ENCODE measurements around the gene BMPR2. TPM values are rescaled to one million over a fixed set of nuclear protein-coding genes. Genes with fewer than 3 reads are reported as not detected.

BMPR2 gene
- total and polyA plus RNA-seq, 2 of the 8 experiments (the other 6 are each of a cell fraction or from before 2014, with no cell fraction given), result 5.5 to 19.8 TPM

- Histone ChIP-seq H3K23me2 (ENCODE audit: low read depth, low read length) (no peaks in the 10 kb centered on the region), H3K79me1 (ENCODE audit: low read depth, low read length) (no peaks in the 10 kb centered on the region), H4K20me1 (replicated peaks in 1 of 2; ENCODE audit: control insufficient read depth in 1 of 2, insufficient read depth in 2 of 2, low read length in 2 of 2) (no peaks in the 10 kb centered on the region), H3K9me3 (ENCODE audit: insufficient read depth in 2 of 2, low read depth in 1 of 2, low read length in 1 of 2) (no peaks in the 10 kb centered on the region), H3K36me3 (ENCODE audit: control insufficient read depth in 2 of 4, insufficient read depth in 4 of 4, low read length in 3 of 4) (peaks cover 0 to 5% (median 1%) of the 10 kb centered on the region in 4 experiments; a peak in 2 of 8 replicates), H4K5ac (ENCODE audit: insufficient read length, low read depth, low read length) (no peak overlapping the region), H2BK12ac (ENCODE audit: low read depth, low read length) (no peak overlapping the region), H2BK15ac (ENCODE audit: low read length) (no peak overlapping the region), H3K79me2 (ENCODE audit: control insufficient read depth in 1 of 2, insufficient read depth in 2 of 2, low read length in 2 of 2) (no peaks in the 10 kb centered on the region), H4K91ac (replicated peaks; ENCODE audit: insufficient read length, low read length) (no peak overlapping the region), H3K4ac (replicated peaks; ENCODE audit: insufficient read length, low read depth, low read length) (no peak overlapping the region), H2AK5ac (ENCODE audit: low read depth, low read length) (no peak overlapping the region), H3K9ac (replicated peaks in 1 of 4; ENCODE audit: extremely low read depth in 1 of 4, low read depth in 3 of 4, low read length in 3 of 4) (no peak overlapping the region), H3K4me3 (ENCODE audit: extremely low read depth in 1 of 4, insufficient read depth in 2 of 4, low read depth in 3 of 4, low read length in 4 of 4) (no peak overlapping the region), H3K4me2 (ENCODE audit: insufficient read depth in 1 of 2, low read depth in 2 of 2, low read length in 2 of 2) (no peak overlapping the region), H3K23ac (ENCODE audit: insufficient read length) (no peak overlapping the region), H2BK5ac (ENCODE audit: low read depth, low read length) (no peak overlapping the region), H3K18ac (ENCODE audit: extremely low read depth, low read length) (no peak overlapping the region), H3K27ac (ENCODE audit: low read depth, low read length) (no peak overlapping the region), H4K8ac (ENCODE audit: extremely low read depth, insufficient read depth, low read length) (no peak overlapping the region), H2AFZ (ENCODE audit: low read length) (no peak overlapping the region), H3K56ac (replicated peaks; ENCODE audit: insufficient read length, low read depth, low read length) (no peak overlapping the region), H3K14ac (ENCODE audit: insufficient read length) (no peak overlapping the region), H2BK120ac (replicated peaks; ENCODE audit: low read depth, low read length) (no peak overlapping the region), H3K4me1 (replicated peaks in 1 of 4; ENCODE audit: control insufficient read depth in 3 of 4, insufficient read depth in 4 of 4, low read length in 3 of 4) (no peaks in the 10 kb centered on the region), H3K27me3 (replicated peaks in 1 of 4; ENCODE audit: control insufficient read depth in 3 of 4, extremely low read depth in 1 of 4, insufficient read depth in 3 of 4, low read length in 3 of 4) (no peaks in the 10 kb centered on the region), H2BK20ac (ENCODE audit: low read length) (no peak overlapping the region)
- DNase-seq (ENCODE audit: low read depth in 1 of 2, low spot score in 2 of 2) (no peak), FAIRE-seq (no peak)
- WGBS, 2 experiments (ENCODE audit: extremely low coverage in 1 of 2, insufficient coverage in 1 of 2, insufficient read length in 1 of 2, insufficient replicate concordance in 2 of 2, low coverage in 1 of 2, low lambda C conversion rate in 2 of 2, missing lambda C conversion rate in 1 of 2), result 86% methylated on average over 2 of the region's 2 CpGs; no CpG with 5 or more reads in 1 of the 2 experiments
- CTCF ChIA-PET (ENCODE audit: partially characterized antibody), result interaction anchor here (1.1 to 1.3 kb wide), 2 partner anchors 9 to 17 kb away, joined by 3 read pairs; no protein-coding TSS in a partner anchor
- POLR2A ChIA-PET (ENCODE audit: partially characterized antibody), result no interaction called here
- TF ChIP-seq CHD1 (IDR thresholded peaks at IDR 0.05; ENCODE audit: low read depth, low read length) (no peak), KDM5A (IDR thresholded peaks at IDR 0.05; ENCODE audit: low read length) (no peak), CBX8 (IDR thresholded peaks at IDR 0.05; ENCODE audit: borderline replicate concordance, low read depth, low read length) (no peak), BRCA1 (IDR thresholded peaks at IDR 0.05; ENCODE audit: low read depth, low read length) (no peak), CEBPB (IDR thresholded peaks at IDR 0.05; ENCODE audit: low read depth, low read length) (no peak), TAF7 (optimal IDR thresholded peaks at IDR 0.05; ENCODE audit: borderline replicate concordance, low read depth, low read length) (no peak), CTBP2 (IDR thresholded peaks at IDR 0.05; ENCODE audit: borderline replicate concordance, insufficient read depth, insufficient read length, low read length) (no peak), SIRT6 (IDR thresholded peaks at IDR 0.05; ENCODE audit: low read length) (no peak), EP300 (IDR thresholded peaks at IDR 0.05; ENCODE audit: borderline replicate concordance in 1 of 2, low read depth in 2 of 2, low read length in 2 of 2) (no peak)
These were observed 136.0 kb downstream of the BMPR2 start for GRCh38 chr2:202512176-202512575.
